NT2/D1 (cell line): Measurements from ENCODE around the gene CD93.

Experiments used
- SUZ12 ChIP-seq: IDR thresholded peaks from 2 replicates; pipeline ENCODE4 v1.6.1; 2011; ENCODE audit not compliant: insufficient read length, insufficient read depth; ENCODE audit errors: extremely low read depth
- YY1 ChIP-seq: IDR thresholded peaks from 2 replicates; pipeline ENCODE4 v1.6.1; 2011; ENCODE audit not compliant: insufficient read length, insufficient read depth

- TF ChIP-seq SUZ12 = no peak
- no peak for TF ChIP-seq YY1
Measured at GRCh38 chr20:23100720-23101107, 14.6 kb upstream of the CD93 start.
